CD4-positive, alpha-beta T cell (primary cell): ENCODE data around the gene CAMSAP1. TPM values are rescaled to one million over a fixed set of nuclear protein-coding genes. Genes with fewer than 3 reads are reported as not detected.

ENCODE experiments used
- ATAC-seq: fragments of 200-7000 bp; cut with Tn5 transposase; one replicate; pipeline ENCODE4 v1.10.0; 2022; ENCODE audit warnings: mild to moderate bottlenecking; ENCODE audit not compliant: poor library complexity
- CTCF ChIA-PET: fragments of 350-600 bp; sonication (Branson Sonifier 250); formaldehyde crosslinking; loops from one replicate; lab custom pipeline; 2021; ENCODE audit warnings: antibody characterized with exemption, inconsistent platforms; lab: Charles Lee
- POLR2A ChIA-PET: fragments of 350-600 bp; sonication (Branson Sonifier 250); formaldehyde crosslinking; loops from one replicate; lab custom pipeline; 2021; ENCODE audit warnings: antibody characterized with exemption, inconsistent platforms; lab: Charles Lee
- DNase-seq, 14 experiments: peaks; one replicate each; pipeline ENCODE4 v3.0.0-alpha.2; 2013 to 2020; ENCODE audit warnings: mixed read lengths in 2 of 14
- H3K27ac ChIP-seq, 2 donors: one replicate each; pipeline versions ENCODE4 v1.5.1 to v1.7.0; 2013; ENCODE audit warnings: low read length in 2 of 2, low read depth in 1 of 2, mild to moderate bottlenecking in 1 of 2
- H3K27me3 ChIP-seq, 2 experiments: 1 replicate in 1 of 2; 2 replicates in 1 of 2; pipeline versions ENCODE4 v1.6.1 to v1.7.0; 2013; ENCODE audit warnings: low read length in 2 of 2, control low read depth in 1 of 2, mild to moderate bottlenecking in 1 of 2, moderate library complexity in 1 of 2; ENCODE audit not compliant: insufficient read depth in 2 of 2, control insufficient read depth in 1 of 2
- H3K36me3 ChIP-seq: one replicate; pipeline ENCODE4 v1.6.1; 2013; ENCODE audit warnings: low read length, control low read depth; ENCODE audit not compliant: insufficient read depth
- H3K4me1 ChIP-seq: one replicate; pipeline ENCODE4 v1.6.1; 2013; ENCODE audit warnings: low read length, control low read depth; ENCODE audit not compliant: insufficient read depth
- H3K4me3 ChIP-seq: one replicate; pipeline ENCODE4 v1.5.1; 2013; ENCODE audit warnings: mild to moderate bottlenecking, low read length, moderate library complexity
- H3K9me3 ChIP-seq, 2 experiments: 1 replicate in 1 of 2; 2 replicates in 1 of 2; pipeline versions ENCODE4 v1.6.1 to v1.7.0; 2013; ENCODE audit warnings: low read length in 2 of 2, mild to moderate bottlenecking in 2 of 2, control low read depth in 1 of 2, moderate library complexity in 1 of 2; ENCODE audit not compliant: control insufficient read depth in 1 of 2, insufficient read depth in 1 of 2
- H3K27ac Mint-ChIP-seq: one replicate; pipeline ENCODE4 v1.8.0; 2020; ENCODE audit warnings: mixed read lengths
- H3K27me3 Mint-ChIP-seq: one replicate; pipeline ENCODE4 v1.8.0; 2021; ENCODE audit warnings: mixed read lengths
- H3K36me3 Mint-ChIP-seq: one replicate; pipeline ENCODE4 v1.8.0; 2021; ENCODE audit warnings: low read depth, mixed read lengths
- H3K4me1 Mint-ChIP-seq: one replicate; pipeline ENCODE4 v1.8.0; 2021; ENCODE audit warnings: low read depth, mixed read lengths
- H3K4me3 Mint-ChIP-seq: one replicate; pipeline ENCODE4 v1.8.0; 2020; ENCODE audit warnings: mild to moderate bottlenecking, mixed read lengths
- H3K9me3 Mint-ChIP-seq: one replicate; pipeline ENCODE4 v1.8.0; 2020; ENCODE audit warnings: mixed read lengths
- intact Hi-C, 2 experiments: fragments of 100-400 bp; cut with DNase I in 1 of 2; cut with micrococcal nuclease in 1 of 2; formaldehyde crosslinking; loops; one replicate each; pipeline versions ENCODE4 v1.15.1 to v1.9.0; 2023 to 2025; cut with DNase I, micrococcal nuclease
- total RNA-seq, 174 experiments: library from RNA in 2 of 174; stranded (reverse) in 2 of 174; gene quantifications; one replicate each; pipeline ENCODE4 v1.2.3 and lab custom pipeline; 2021 to 2026
- TF ChIP-seq, protein P1 (sequence below): fragments of 200-600 bp; IDR thresholded peaks from one replicate; pipeline ENCODE4 v1.8.0; 2022; ENCODE audit warnings: antibody characterized with exemption, mild to moderate bottlenecking

CAMSAP1 gene
- total RNA-seq, 2 experiments from 2014 or later: 16.8 to 18.2 TPM

DNA sequence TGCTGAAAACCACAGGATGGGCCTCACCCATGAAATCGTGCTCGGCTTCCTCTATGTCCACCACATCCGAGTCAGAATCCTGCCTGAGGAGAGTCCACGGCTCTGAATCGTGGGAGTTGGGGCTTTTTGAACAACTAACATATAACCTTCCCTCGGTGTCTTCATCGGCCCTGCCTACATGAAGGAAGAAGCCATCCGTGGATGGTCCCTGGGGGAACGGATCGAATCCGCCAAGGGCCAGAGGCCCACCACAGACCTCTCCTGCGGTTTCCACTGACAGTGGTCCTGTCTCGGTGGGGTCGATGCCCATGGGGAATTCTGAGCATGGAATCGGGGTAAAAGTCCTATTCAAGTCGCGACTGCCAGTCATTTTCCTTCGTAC lies 85.0 kb downstream of the CAMSAP1 start:
- no peaks in the 10 kb centered on the region for H3K4me1 ChIP-seq
- H3K9me3 ChIP-seq: no peaks in the 10 kb centered on the region
- H3K4me3 Mint-ChIP-seq: no peak overlapping the region
- no peaks in the 10 kb centered on the region for H3K9me3 Mint-ChIP-seq
- H3K36me3 ChIP-seq: peaks cover 71% of the 10 kb centered on the region
- TF ChIP-seq, protein P1, sequence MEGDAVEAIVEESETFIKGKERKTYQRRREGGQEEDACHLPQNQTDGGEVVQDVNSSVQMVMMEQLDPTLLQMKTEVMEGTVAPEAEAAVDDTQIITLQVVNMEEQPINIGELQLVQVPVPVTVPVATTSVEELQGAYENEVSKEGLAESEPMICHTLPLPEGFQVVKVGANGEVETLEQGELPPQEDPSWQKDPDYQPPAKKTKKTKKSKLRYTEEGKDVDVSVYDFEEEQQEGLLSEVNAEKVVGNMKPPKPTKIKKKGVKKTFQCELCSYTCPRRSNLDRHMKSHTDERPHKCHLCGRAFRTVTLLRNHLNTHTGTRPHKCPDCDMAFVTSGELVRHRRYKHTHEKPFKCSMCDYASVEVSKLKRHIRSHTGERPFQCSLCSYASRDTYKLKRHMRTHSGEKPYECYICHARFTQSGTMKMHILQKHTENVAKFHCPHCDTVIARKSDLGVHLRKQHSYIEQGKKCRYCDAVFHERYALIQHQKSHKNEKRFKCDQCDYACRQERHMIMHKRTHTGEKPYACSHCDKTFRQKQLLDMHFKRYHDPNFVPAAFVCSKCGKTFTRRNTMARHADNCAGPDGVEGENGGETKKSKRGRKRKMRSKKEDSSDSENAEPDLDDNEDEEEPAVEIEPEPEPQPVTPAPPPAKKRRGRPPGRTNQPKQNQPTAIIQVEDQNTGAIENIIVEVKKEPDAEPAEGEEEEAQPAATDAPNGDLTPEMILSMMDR: no peak
- ChIA-PET POLR2A (no interaction called here), CTCF (no interaction called here)
- H3K27ac ChIP-seq: no peak overlapping the region
- DNase-seq (no peak), ATAC-seq (no peak)
- no peaks in the 10 kb centered on the region for H3K27me3 ChIP-seq
- H3K4me3 ChIP-seq: no peak overlapping the region
- H3K27ac Mint-ChIP-seq: no peak overlapping the region
- peaks cover 81% of the 10 kb centered on the region for H3K36me3 Mint-ChIP-seq
- no peaks in the 10 kb centered on the region for H3K27me3 Mint-ChIP-seq
- intact Hi-C loops: no loop called here
- no peaks in the 10 kb centered on the region for H3K4me1 Mint-ChIP-seq

DNA sequence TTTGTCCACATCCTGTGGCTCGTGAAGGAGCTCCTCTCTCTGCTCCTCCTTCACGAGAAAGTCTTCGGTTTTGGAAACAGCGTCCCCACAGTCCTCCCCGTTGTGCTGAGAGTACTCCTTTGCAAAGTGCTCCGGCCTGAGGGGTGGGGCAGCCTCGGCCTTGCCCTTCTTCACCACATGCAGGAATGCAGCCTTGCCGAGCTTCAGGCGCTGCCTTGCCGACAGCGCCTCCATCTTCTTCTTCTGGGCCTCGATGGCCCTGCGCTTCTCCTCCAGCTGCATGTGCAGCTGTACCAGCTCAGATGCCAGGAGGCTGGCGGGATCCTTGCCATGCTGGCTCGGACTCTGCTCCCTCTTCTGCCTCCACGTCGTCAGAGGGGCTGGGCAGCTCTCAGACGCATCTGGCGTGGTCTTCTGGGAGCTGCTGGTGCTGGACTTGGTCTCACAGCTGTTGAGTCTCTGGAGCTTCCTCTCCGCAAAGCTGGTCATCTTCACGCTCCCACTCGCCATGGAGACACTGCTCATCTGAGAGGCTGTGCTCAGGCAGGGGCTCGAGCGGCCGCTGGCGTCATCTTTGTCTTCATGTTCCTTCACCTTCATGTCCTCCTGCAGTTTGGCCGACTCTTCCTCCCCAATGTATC lies 85.5 kb downstream of the CAMSAP1 start:
- H3K27me3 Mint-ChIP-seq: no peaks in the 10 kb centered on the region
- ATAC-seq (no peak), DNase-seq (no peak)
- no peaks in the 10 kb centered on the region for H3K4me1 Mint-ChIP-seq
- no peak overlapping the region for H3K4me3 ChIP-seq
- H3K27ac Mint-ChIP-seq: no peak overlapping the region
- no peaks in the 10 kb centered on the region for H3K4me1 ChIP-seq
- H3K9me3 ChIP-seq: no peaks in the 10 kb centered on the region
- no peaks in the 10 kb centered on the region for H3K27me3 ChIP-seq
- ChIA-PET CTCF (no interaction called here), POLR2A (no interaction called here)
- peaks cover 81% of the 10 kb centered on the region for H3K36me3 Mint-ChIP-seq
- H3K4me3 Mint-ChIP-seq: no peak overlapping the region
- TF ChIP-seq, protein P1: no peak
- H3K27ac ChIP-seq: no peak overlapping the region
- peaks cover 76% of the 10 kb centered on the region for H3K36me3 ChIP-seq
- H3K9me3 Mint-ChIP-seq: no peaks in the 10 kb centered on the region
- intact Hi-C loops: no loop called here

DNA sequence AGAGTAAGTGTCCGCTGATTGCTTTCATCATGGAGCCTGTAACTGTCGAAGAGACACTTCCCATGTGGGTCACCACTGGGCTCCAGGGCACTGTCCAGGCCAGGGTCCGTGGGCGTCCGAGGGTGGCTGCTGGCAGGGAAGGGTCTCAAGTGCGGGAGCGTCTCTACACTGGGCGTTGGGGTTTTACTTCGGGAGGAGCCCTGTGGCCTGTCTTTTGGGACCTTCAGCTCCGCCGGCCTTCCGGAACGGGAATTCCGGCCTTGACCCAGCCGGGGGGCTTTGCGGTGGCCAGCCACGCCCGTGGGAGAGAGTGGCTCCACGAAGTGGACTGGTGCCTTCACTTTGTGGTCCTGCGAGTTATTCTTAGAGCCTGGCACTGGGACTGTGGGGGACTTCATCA lies 86.2 kb downstream of the CAMSAP1 start:
- Mint-ChIP-seq H3K4me1 (no peaks in the 10 kb centered on the region), H3K9me3 (no peaks in the 10 kb centered on the region), H3K27me3 (no peaks in the 10 kb centered on the region), H3K27ac (no peak overlapping the region), H3K4me3 (no peak overlapping the region), H3K36me3 (peaks cover 80% of the 10 kb centered on the region)
- POLR2A ChIA-PET: no interaction called here
- no peak overlapping the region for H3K4me3 ChIP-seq
- CTCF ChIA-PET: no interaction called here
- H3K9me3 ChIP-seq: no peaks in the 10 kb centered on the region
- intact Hi-C loops: no loop called here
- no peak for DNase-seq
- H3K4me1 ChIP-seq: no peaks in the 10 kb centered on the region
- ATAC-seq: no peak
- peaks cover 83% of the 10 kb centered on the region for H3K36me3 ChIP-seq
- no peaks in the 10 kb centered on the region for H3K27me3 ChIP-seq
- no peak overlapping the region for H3K27ac ChIP-seq
- TF ChIP-seq, protein P1: no peak
